Left hindlimb (tissue), 1 donor: ENCODE data around the gene RIPK4.
"Not testable (repeated sequence)": the region's sequence is repeated elsewhere in the genome, so short reads cannot be mapped to it uniquely, and the experiment has no call there.

Source experiments
- DNase-seq: peaks from one replicate; pipeline ENCODE4 v3.0.0-alpha.2; 2018

RIPK4 gene

GRCh38 chr21:41794600-41794999 lies 27.7 kb upstream of the RIPK4 start:
- no peak for DNase-seq

GRCh38 chr21:41792711-41793110 lies 25.9 kb upstream of the RIPK4 start:
- no peak for DNase-seq

- no peak for DNase-seq
Observed at GRCh38 chr21:41786509-41786987, 19.7 kb upstream of the RIPK4 start.

GRCh38 chr21:41785262-41785661 lies 18.4 kb upstream of the RIPK4 start:
- DNase-seq = not testable (repeated sequence)

- no peak for DNase-seq
Observed at GRCh38 chr21:41784456-41785102, 17.7 kb upstream of the RIPK4 start.

- no peak for DNase-seq
Observed at GRCh38 chr21:41783476-41784180, 16.8 kb upstream of the RIPK4 start.

GRCh38 chr21:41781050-41781410 lies 14.2 kb upstream of the RIPK4 start:
- DNase-seq = no peak

GRCh38 chr21:41780337-41781049 lies 13.6 kb upstream of the RIPK4 start:
- no peak for DNase-seq

GRCh38 chr21:41779659-41780058 lies 12.8 kb upstream of the RIPK4 start:
- no peak for DNase-seq

GRCh38 chr21:41778930-41779600 lies 12.2 kb upstream of the RIPK4 start:
- DNase-seq = no peak

GRCh38 chr21:41777951-41778815 lies 11.3 kb upstream of the RIPK4 start:
- DNase-seq = peak; percentile 86

- no peak for DNase-seq
Observed at GRCh38 chr21:41776778-41777177, 9.9 kb upstream of the RIPK4 start.

- no peak for DNase-seq
Observed at GRCh38 chr21:41775149-41775472, 8.3 kb upstream of the RIPK4 start.

GRCh38 chr21:41774467-41775148 lies 7.8 kb upstream of the RIPK4 start:
- DNase-seq = no peak

GRCh38 chr21:41772351-41773080 lies 5.7 kb upstream of the RIPK4 start:
- no peak for DNase-seq

GRCh38 chr21:41771625-41771945 lies 4.7 kb upstream of the RIPK4 start:
- no peak for DNase-seq

GRCh38 chr21:41770901-41771624 lies 4.2 kb upstream of the RIPK4 start:
- no peak for DNase-seq

- no peak for DNase-seq
Observed at GRCh38 chr21:41769933-41770332, 3.1 kb upstream of the RIPK4 start.

GRCh38 chr21:41769521-41769920 lies 2.7 kb upstream of the RIPK4 start:
- no peak for DNase-seq

GRCh38 chr21:41769111-41769510 lies 2.3 kb upstream of the RIPK4 start:
- no peak for DNase-seq
